ENCODE results near the gene S100A1.

DNA sequence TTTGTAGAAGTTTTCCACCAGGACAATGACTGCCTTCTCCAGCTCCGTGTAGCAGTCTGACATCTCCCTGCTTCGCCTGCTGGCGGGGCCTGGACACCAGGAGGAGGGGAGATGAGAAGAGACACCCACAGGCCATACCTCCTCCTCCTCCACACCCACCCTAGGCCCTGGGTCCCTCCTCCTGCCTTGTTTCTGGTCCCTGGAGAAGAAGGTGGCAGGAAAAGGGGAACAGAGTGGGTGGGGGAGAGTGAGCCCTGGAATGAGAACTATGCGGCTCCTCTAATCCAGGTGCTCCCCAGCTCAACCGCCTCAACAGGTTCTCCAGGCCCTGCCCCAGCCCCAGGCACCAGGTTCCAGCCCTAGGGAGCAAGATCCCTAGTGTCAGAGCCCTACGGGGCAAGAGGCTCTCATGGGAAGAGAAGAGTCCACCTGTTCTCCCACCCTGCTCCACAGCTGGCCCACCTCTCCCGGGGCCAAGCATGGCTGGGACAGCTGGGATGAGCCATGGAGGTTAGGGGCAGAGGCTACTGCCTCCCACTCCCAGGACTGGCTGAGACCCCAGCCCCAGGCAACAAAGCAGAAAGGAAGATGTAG lies 20.0 kb upstream of the S100A1 start:
- no peak for TF ChIP-seq SUZ12 (IDR thresholded peaks at IDR 0.05; ENCODE audit: extremely low read depth, insufficient read depth, insufficient read length)
- TF ChIP-seq YY1 (IDR thresholded peaks at IDR 0.05; ENCODE audit: insufficient read depth, insufficient read length), result no peak
- no peak for TF ChIP-seq ZNF274 (IDR thresholded peaks at IDR 0.05; ENCODE audit: low read depth, low read length)
